T47D (cell line): ENCODE results near the gene SDK1.

Source experiments
- DNase-seq, 2 experiments: peaks; one replicate each; pipeline versions ENCODE4 v3.0.0 to v3.0.0-alpha.2; 2011 to 2012; ENCODE audit warnings: low read depth in 1 of 2, low spot score in 1 of 2
- JUND ChIP-seq: IDR thresholded peaks from 2 replicates; pipeline ENCODE4 v1.6.1; 2012; ENCODE audit warnings: low read depth
- in situ Hi-C: cut with HindIII; loops from 2 replicates; pipeline ENCODE4 v1.10.0; 2016; ENCODE audit warnings: low sequenced_read_pairs, low pct_unique_long_range_greater_than_20kb

Gene SDK1

GRCh38 chr7:4167385-4167910 lies 866.4 kb downstream of the SDK1 start:
- in situ Hi-C loops: no loop called here
- no peak for TF ChIP-seq JUND
- no peak for DNase-seq

- in situ Hi-C loops: no loop called here
- no peak for DNase-seq
- TF ChIP-seq JUND: no peak
Measured at GRCh38 chr7:4168041-4168440, 867.0 kb downstream of the SDK1 start.

GRCh38 chr7:4168541-4168940 lies 867.5 kb downstream of the SDK1 start:
- TF ChIP-seq JUND: no peak
- in situ Hi-C loops: no loop called here
- no peak for DNase-seq

- peak; percentile 80 to 84 for DNase-seq
- in situ Hi-C loops: no loop called here
- no peak for TF ChIP-seq JUND
Measured at GRCh38 chr7:4169455-4169854, 868.4 kb downstream of the SDK1 start.

GRCh38 chr7:4170997-4171786 lies 870.1 kb downstream of the SDK1 start:
- in situ Hi-C loops: no loop called here
- TF ChIP-seq JUND: no peak
- no peak for DNase-seq

GRCh38 chr7:4172883-4173282 lies 871.8 kb downstream of the SDK1 start:
- no peak for TF ChIP-seq JUND
- in situ Hi-C loops: no loop called here
- DNase-seq: no peak

GRCh38 chr7:4173615-4174014 lies 872.6 kb downstream of the SDK1 start:
- no peak for TF ChIP-seq JUND
- no peak for DNase-seq
- in situ Hi-C loops: no loop called here

- no peak for TF ChIP-seq JUND
- DNase-seq: no peak
- in situ Hi-C loops: no loop called here
Measured at GRCh38 chr7:4174016-4174415, 873.0 kb downstream of the SDK1 start.

- DNase-seq: no peak
- TF ChIP-seq JUND: no peak
- in situ Hi-C loops: no loop called here
Measured at GRCh38 chr7:4174451-4174850, 873.4 kb downstream of the SDK1 start.

GRCh38 chr7:4174884-4175283 lies 873.8 kb downstream of the SDK1 start:
- DNase-seq: no peak
- TF ChIP-seq JUND: no peak
- in situ Hi-C loops: no loop called here

- no peak for TF ChIP-seq JUND
- no peak for DNase-seq
- in situ Hi-C loops: no loop called here
Measured at GRCh38 chr7:4175346-4175973, 874.4 kb downstream of the SDK1 start.

- DNase-seq: no peak
- in situ Hi-C loops: no loop called here
- no peak for TF ChIP-seq JUND
Measured at GRCh38 chr7:4177001-4177400, 875.9 kb downstream of the SDK1 start.

GRCh38 chr7:4178416-4178815 lies 877.4 kb downstream of the SDK1 start:
- no peak for TF ChIP-seq JUND
- in situ Hi-C loops: no loop called here

More at GRCh38 chr7:4178416-4178815, 877.4 kb downstream of the SDK1 start:
- DNase-seq: no peak
